GM12891 (cell line): Measurements from ENCODE around the gene PTPRG.

ENCODE experiments used
- POLR2A ChIP-seq: IDR thresholded peaks from 2 replicates; pipeline ENCODE4 v1.6.1; 2011; ENCODE audit warnings: low read depth, low read length, control low read depth
- POLR2AphosphoS5 ChIP-seq: IDR thresholded peaks from 2 replicates; pipeline ENCODE4 v1.6.1; 2011; ENCODE audit warnings: low read depth, low read length, control low read depth
- POU2F2 ChIP-seq: IDR thresholded peaks from 2 replicates; pipeline ENCODE4 v1.6.1; 2011; ENCODE audit warnings: low read depth, mild to moderate bottlenecking, control low read depth, low read length, moderate library complexity
- TAF1 ChIP-seq: IDR thresholded peaks from 2 replicates; pipeline ENCODE4 v1.6.1; 2011; ENCODE audit warnings: low read depth, low read length, control low read depth

GRCh38 chr3:61632568-61633175 lies 71.3 kb downstream of the PTPRG start:
- no peak for TF ChIP-seq TAF1
- TF ChIP-seq POLR2A, result no peak
- no peak for TF ChIP-seq POLR2AphosphoS5
- no peak for TF ChIP-seq POU2F2
